ENCODE data around the gene TESK2. TPM values are rescaled to one million over a fixed set of nuclear protein-coding genes. Genes with fewer than 3 reads are reported as not detected.
A peak's percentile ranks its signal among the peaks of the same experiment; 100 is the strongest.

TESK2 gene
- total and polyA plus RNA-seq, 2 of the 13 experiments (the other 11 are each of a cell fraction or from before 2014, with no cell fraction given): 5.5 to 9.6 TPM

- TF ChIP-seq TRAFD1 (CRISPR knock-in tag; IDR thresholded peaks at IDR 0.05; ENCODE audit: borderline replicate concordance): 0 out of 2 replicates have a peak, but pooled peaks have one; percentile 26
- TF ChIP-seq ZFYVE20 (CRISPR knock-in tag; IDR thresholded peaks at IDR 0.05; ENCODE audit: borderline replicate concordance, low read depth): no peak
- TF ChIP-seq HES4 (CRISPR knock-in tag; IDR thresholded peaks at IDR 0.05; ENCODE audit: borderline replicate concordance): no peak
- no peak for TF ChIP-seq CERS6 (CRISPR knock-in tag; IDR thresholded peaks at IDR 0.05)
- TF ChIP-seq ZHX1 (CRISPR knock-in tag; IDR thresholded peaks at IDR 0.05; ENCODE audit: low read depth): no peak
- TF ChIP-seq ZNF274 (CRISPR knock-in tag; IDR thresholded peaks at IDR 0.05): no peak; the same call in 1 of the 2 replicates
- no peak for TF ChIP-seq E2F5 (CRISPR knock-in tag; conservative IDR thresholded peaks at IDR 0.05)
- TF ChIP-seq ZFP90 (CRISPR knock-in tag; IDR thresholded peaks at IDR 0.05; ENCODE audit: borderline replicate concordance): 0 out of 2 replicates have a peak, but pooled peaks have one; percentile 1
- TF ChIP-seq MIER3 (CRISPR knock-in tag; IDR thresholded peaks at IDR 0.05; ENCODE audit: borderline replicate concordance): peak; percentile 66; the same call in 1 of the 2 replicates
- peak; percentile 50; the same call in 1 of the 2 replicates for TF ChIP-seq ZNF772 (CRISPR knock-in tag; IDR thresholded peaks at IDR 0.05)
- no peak for TF ChIP-seq MATR3 (CRISPR knock-in tag; IDR thresholded peaks at IDR 0.05)
- peak; percentile 87 for TF ChIP-seq POLR2G (IDR thresholded peaks at IDR 0.05; ENCODE audit: low read depth, low read length)
- TF ChIP-seq FOXP1 (IDR thresholded peaks at IDR 0.05): no peak; the same call in 1 of the 2 replicates
- TF ChIP-seq FOXP1 (CRISPR knock-in tag; IDR thresholded peaks at IDR 0.05): no peak
- no peak for TF ChIP-seq GABPA (IDR thresholded peaks at IDR 0.05; ENCODE audit: low read depth, low read length)
- peak; percentile 73 for TF ChIP-seq GABPA (CRISPR knock-in tag; IDR thresholded peaks at IDR 0.05; ENCODE audit: low read depth)
- no peak for TF ChIP-seq ZNF614 (CRISPR knock-in tag; IDR thresholded peaks at IDR 0.05; ENCODE audit: borderline replicate concordance)
- TF ChIP-seq IKZF4 (CRISPR knock-in tag; IDR thresholded peaks at IDR 0.05; ENCODE audit: borderline replicate concordance, low read depth, not compliant biosample characterization): no peak
- TF ChIP-seq RFXANK (CRISPR knock-in tag; IDR thresholded peaks at IDR 0.05): no peak; the same call in 1 of the 2 replicates
- 0 out of 2 replicates have a peak, but pooled peaks have one; percentile 36 for TF ChIP-seq EEA1 (CRISPR knock-in tag; IDR thresholded peaks at IDR 0.05; ENCODE audit: borderline replicate concordance)
- TF ChIP-seq PAWR (CRISPR knock-in tag; IDR thresholded peaks at IDR 0.05; ENCODE audit: borderline replicate concordance): no peak
These were observed at the start of gene TESK2 (continued) for GRCh38 chr1:45490626-45491486.
